Progenitor cell of endocrine pancreas (in vitro differentiated cells): ENCODE data around the gene BLOC1S2. TPM values are rescaled to one million over a fixed set of nuclear protein-coding genes. Genes with fewer than 3 reads are reported as not detected.
A peak's percentile ranks its signal among the peaks of the same experiment; 100 is the strongest.
"Not testable (repeated sequence)": the region's sequence is repeated elsewhere in the genome, so short reads cannot be mapped to it uniquely, and the experiment has no call there.

ENCODE experiments used
- DNase-seq: peaks from one replicate; pipeline ENCODE4 v3.0.0; 2021; ENCODE audit warnings: low spot score; ENCODE audit not compliant: unreplicated experiment
- H3K27ac Mint-ChIP-seq: 2 replicates; pipeline ENCODE4 v1.8.0; 2021; ENCODE audit warnings: mild to moderate bottlenecking, moderate library complexity, mixed read lengths
- H3K27me3 Mint-ChIP-seq: 2 replicates; pipeline ENCODE4 v1.8.0; 2021; ENCODE audit warnings: mixed read lengths
- H3K36me3 Mint-ChIP-seq: 2 replicates; pipeline ENCODE4 v1.8.0; 2022; ENCODE audit warnings: mixed read lengths; ENCODE audit not compliant: insufficient read depth
- H3K4me1 Mint-ChIP-seq: 2 replicates; pipeline ENCODE4 v1.8.0; 2021; ENCODE audit warnings: low read depth, mixed read lengths
- H3K4me3 Mint-ChIP-seq: 2 replicates; pipeline ENCODE4 v1.8.0; 2021; ENCODE audit warnings: low read depth, mild to moderate bottlenecking, moderate library complexity, mixed read lengths
- H3K9me3 Mint-ChIP-seq: 2 replicates; pipeline ENCODE4 v1.8.0; 2021; ENCODE audit warnings: low read depth, mixed read lengths
- total RNA-seq: library from RNA; stranded (reverse); gene quantifications from 2 replicates; pipeline ENCODE4 v1.2.1, GENCODE V29; 2021
- TF ChIP-seq, protein P1 (sequence below): fragments of 200-600 bp; sonication (generic); IDR thresholded peaks from one replicate; pipeline ENCODE4 v1.5.0; 2021; ENCODE audit warnings: antibody characterized with exemption, mild to moderate bottlenecking; ENCODE audit not compliant: unreplicated experiment

The BLOC1S2 gene
- total RNA-seq, 1 donor from 2014 or later: 28.7 TPM

DNA sequence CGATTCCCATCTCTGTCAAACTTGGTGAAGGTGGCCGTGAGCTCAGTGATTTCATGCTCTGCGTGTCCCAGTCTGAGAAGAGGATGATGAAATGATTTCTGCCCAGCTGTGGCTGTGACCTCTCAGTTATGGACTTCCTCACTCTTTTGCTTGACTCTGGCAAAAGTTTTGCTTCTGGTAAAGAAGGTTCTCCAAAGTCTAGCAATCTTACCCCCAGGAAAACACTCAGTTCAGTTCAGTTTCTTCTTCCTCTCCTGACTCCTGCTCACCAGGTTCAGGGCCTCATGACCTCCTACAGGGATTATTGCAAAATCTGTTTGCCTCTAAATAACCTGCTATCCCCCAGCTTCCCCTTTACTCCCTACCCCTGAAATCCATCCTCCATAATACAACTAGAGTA is 4.9 kb upstream of the BLOC1S2 start:
- Mint-ChIP-seq H3K27ac (no peak overlapping the region), H3K36me3 (no peaks in the 10 kb centered on the region), H3K27me3 (peaks cover 40% of the 10 kb centered on the region), H3K4me3 (no peak overlapping the region), H3K4me1 (peaks cover 3% of the 10 kb centered on the region), H3K9me3 (no peaks in the 10 kb centered on the region)
- DNase-seq: no peak
- TF ChIP-seq, protein P1, sequence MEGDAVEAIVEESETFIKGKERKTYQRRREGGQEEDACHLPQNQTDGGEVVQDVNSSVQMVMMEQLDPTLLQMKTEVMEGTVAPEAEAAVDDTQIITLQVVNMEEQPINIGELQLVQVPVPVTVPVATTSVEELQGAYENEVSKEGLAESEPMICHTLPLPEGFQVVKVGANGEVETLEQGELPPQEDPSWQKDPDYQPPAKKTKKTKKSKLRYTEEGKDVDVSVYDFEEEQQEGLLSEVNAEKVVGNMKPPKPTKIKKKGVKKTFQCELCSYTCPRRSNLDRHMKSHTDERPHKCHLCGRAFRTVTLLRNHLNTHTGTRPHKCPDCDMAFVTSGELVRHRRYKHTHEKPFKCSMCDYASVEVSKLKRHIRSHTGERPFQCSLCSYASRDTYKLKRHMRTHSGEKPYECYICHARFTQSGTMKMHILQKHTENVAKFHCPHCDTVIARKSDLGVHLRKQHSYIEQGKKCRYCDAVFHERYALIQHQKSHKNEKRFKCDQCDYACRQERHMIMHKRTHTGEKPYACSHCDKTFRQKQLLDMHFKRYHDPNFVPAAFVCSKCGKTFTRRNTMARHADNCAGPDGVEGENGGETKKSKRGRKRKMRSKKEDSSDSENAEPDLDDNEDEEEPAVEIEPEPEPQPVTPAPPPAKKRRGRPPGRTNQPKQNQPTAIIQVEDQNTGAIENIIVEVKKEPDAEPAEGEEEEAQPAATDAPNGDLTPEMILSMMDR: no peak

GRCh38 chr10:100289641-100290040 is 3.2 kb upstream of the BLOC1S2 start:
- peaks cover 30% of the 10 kb centered on the region for H3K27me3 Mint-ChIP-seq
- no peak for DNase-seq
- TF ChIP-seq, protein P1: no peak
- no peak overlapping the region for H3K4me3 Mint-ChIP-seq
- no peaks in the 10 kb centered on the region for H3K9me3 Mint-ChIP-seq
- H3K4me1 Mint-ChIP-seq: peaks cover 12% of the 10 kb centered on the region
- peaks cover 1% of the 10 kb centered on the region for H3K36me3 Mint-ChIP-seq
- H3K27ac Mint-ChIP-seq: no peak overlapping the region

DNA sequence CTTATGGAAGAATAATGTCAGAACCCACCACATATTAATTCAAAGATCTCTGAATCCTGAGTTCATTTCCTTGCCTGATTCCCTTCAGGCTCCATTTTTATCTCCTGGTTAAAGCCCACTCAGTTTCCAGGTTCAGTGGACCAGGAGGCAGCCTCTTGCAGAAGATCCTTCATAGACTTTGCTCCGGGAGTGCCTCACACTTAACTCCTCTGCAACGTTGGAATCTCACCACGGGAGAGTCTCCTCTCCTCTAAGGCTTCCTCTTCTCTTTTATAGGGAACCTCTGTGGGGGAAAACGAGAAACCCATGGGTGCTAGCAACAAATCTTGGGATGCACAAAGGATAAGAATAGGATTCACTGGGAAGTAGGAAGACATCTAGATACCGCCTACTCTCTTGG is 1.7 kb upstream of the BLOC1S2 start:
- H3K27ac Mint-ChIP-seq: no peak overlapping the region
- H3K36me3 Mint-ChIP-seq: peaks cover 1% of the 10 kb centered on the region
- no peaks in the 10 kb centered on the region for H3K9me3 Mint-ChIP-seq
- H3K4me3 Mint-ChIP-seq: no peak overlapping the region
- H3K4me1 Mint-ChIP-seq: peaks cover 12% of the 10 kb centered on the region
- TF ChIP-seq, protein P1: no peak
- H3K27me3 Mint-ChIP-seq: peaks cover 22% of the 10 kb centered on the region
- DNase-seq: no peak

DNA sequence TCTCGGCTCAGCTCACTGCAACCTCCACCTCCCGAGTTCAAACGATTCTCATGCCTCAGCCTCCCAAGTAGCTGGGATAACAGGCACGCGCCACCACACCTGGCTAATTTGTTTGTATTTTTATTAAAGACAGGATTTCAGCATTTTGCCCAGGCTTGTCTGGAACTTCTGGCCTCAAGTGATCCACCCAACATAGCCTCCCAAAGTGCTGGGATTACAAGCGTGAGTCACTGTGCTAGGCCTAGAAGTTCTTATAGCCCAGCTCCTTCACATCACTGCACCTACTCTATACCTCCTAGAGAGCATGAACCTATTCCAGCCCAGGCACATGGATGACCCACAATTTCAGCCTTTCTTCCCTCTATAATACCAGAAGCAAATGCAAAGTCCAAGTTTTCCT is 1.3 kb upstream of the BLOC1S2 start:
- peaks cover 22% of the 10 kb centered on the region for H3K27me3 Mint-ChIP-seq
- no peaks in the 10 kb centered on the region for H3K9me3 Mint-ChIP-seq

DNA sequence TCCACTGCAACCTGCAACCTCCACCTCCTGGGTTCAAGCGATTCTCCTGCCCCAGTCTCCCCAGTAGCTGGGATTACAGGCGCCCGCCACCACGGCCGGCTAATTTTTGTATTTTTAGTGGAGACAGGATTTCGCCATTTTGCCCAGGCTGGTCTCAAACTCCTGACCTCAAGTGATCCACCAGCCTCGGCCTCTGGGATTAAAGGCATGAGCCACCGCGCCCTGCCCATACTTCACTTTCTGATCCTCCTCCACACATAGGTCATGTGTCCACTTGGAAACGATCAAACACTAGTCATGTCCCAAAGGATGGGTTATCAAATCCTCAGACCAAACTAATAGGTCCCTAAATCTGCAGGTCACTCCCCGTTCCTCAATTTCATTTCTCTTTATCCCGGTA is 1.2 kb downstream of the BLOC1S2 start:
- not testable (repeated sequence) for DNase-seq, H3K9me3 Mint-ChIP-seq, H3K36me3 Mint-ChIP-seq, H3K27me3 Mint-ChIP-seq
- H3K4me3 Mint-ChIP-seq: peak overlapping the region; percentile 99
- H3K27ac Mint-ChIP-seq: peak overlapping the region; percentile 93
- peaks cover 12% of the 10 kb centered on the region for H3K4me1 Mint-ChIP-seq

More for the DNA sequence above, 1.3 kb upstream of the BLOC1S2 start:
- DNase-seq: no peak
- peaks cover 1% of the 10 kb centered on the region for H3K36me3 Mint-ChIP-seq
- TF ChIP-seq, protein P1: no peak
- H3K4me3 Mint-ChIP-seq: peak overlapping the region; percentile 40
- H3K4me1 Mint-ChIP-seq: peaks cover 12% of the 10 kb centered on the region
- no peak overlapping the region for H3K27ac Mint-ChIP-seq

DNA sequence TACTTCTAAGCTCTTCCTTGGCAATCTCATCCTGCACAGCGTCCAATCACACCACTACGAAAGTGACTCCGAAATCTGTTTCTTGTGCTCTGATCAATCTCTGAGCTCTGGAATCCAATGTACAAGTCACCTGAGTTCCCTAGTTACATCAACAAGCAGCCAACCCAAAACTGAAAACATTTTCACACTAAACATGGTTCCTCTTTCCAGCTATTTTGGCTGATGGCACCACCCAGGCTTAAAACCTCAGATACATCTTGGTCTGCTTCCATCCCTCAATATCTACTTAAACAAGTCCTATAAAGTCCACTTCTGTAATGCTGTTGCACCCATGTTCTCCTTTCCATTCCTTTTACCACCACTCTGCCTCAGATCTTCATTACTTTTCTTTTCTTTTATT is 3.6 kb downstream of the BLOC1S2 start:
- H3K27ac Mint-ChIP-seq: no peak overlapping the region
- H3K27me3 Mint-ChIP-seq: no peaks in the 10 kb centered on the region
- no peak for DNase-seq
- TF ChIP-seq, protein P1: no peak
- H3K36me3 Mint-ChIP-seq: peaks cover 17% of the 10 kb centered on the region
- H3K4me3 Mint-ChIP-seq: no peak overlapping the region
- H3K4me1 Mint-ChIP-seq: peaks cover 12% of the 10 kb centered on the region
- no peaks in the 10 kb centered on the region for H3K9me3 Mint-ChIP-seq

DNA sequence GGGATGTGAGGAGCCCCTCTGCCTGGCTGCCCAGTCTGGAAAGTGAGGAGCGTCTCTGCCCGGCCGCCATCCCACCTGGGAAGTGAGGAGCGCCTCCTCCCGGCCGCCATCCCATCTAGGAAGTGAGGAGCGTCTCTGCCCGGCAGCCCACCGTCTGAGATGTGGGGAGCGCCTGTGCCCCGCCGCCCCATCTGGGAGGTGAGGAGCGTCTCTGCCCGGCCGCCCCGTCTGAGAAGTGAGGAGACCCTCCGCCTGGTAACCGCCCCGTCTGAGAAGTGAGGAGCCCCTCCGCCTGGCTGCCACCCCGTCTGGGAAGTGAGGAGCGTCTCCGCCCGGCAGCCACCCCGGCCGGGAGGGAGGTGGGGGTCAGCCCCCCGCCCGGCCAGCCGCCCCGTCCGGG is 9.5 kb downstream of the BLOC1S2 start:
- H3K4me1 Mint-ChIP-seq, H3K9me3 Mint-ChIP-seq, H3K27me3 Mint-ChIP-seq, H3K4me3 Mint-ChIP-seq, DNase-seq, H3K27ac Mint-ChIP-seq: not testable (repeated sequence)
- H3K36me3 Mint-ChIP-seq: peaks cover 25% of the 10 kb centered on the region
